IPS-15b (cell line): ENCODE results near the gene CCDC73.
"Not testable (repeated sequence)": the region's sequence is repeated elsewhere in the genome, so short reads cannot be mapped to it uniquely, and the experiment has no call there.

Experiments used
- H3K27me3 ChIP-seq: one replicate; pipeline ENCODE4 v1.6.1; 2013; ENCODE audit warnings: low read length; ENCODE audit not compliant: control insufficient read depth, insufficient read depth
- H3K36me3 ChIP-seq: one replicate; pipeline ENCODE4 v1.6.1; 2013; ENCODE audit warnings: low read length; ENCODE audit not compliant: control insufficient read depth, insufficient read depth
- H3K4me1 ChIP-seq: one replicate; pipeline ENCODE4 v1.6.1; 2013; ENCODE audit warnings: mild to moderate bottlenecking, low read length; ENCODE audit not compliant: control insufficient read depth, insufficient read depth
- H3K4me3 ChIP-seq: one replicate; pipeline ENCODE4 v1.5.1; 2013; ENCODE audit warnings: low read depth, low read length
- H3K9ac ChIP-seq: one replicate; pipeline ENCODE4 v1.6.1; 2013; ENCODE audit warnings: low read depth, mild to moderate bottlenecking, low read length
- H3K9me3 ChIP-seq: one replicate; pipeline ENCODE4 v1.6.1; 2013; ENCODE audit warnings: mild to moderate bottlenecking, low read length; ENCODE audit not compliant: control insufficient read depth, insufficient read depth

The CCDC73 gene

GRCh38 chr11:32758291-32758690 lies 36.2 kb downstream of the CCDC73 start:
- no peaks in the 10 kb centered on the region for H3K4me1 ChIP-seq
- no peaks in the 10 kb centered on the region for H3K27me3 ChIP-seq
- H3K9me3 ChIP-seq, result peaks cover 3% of the 10 kb centered on the region

DNA sequence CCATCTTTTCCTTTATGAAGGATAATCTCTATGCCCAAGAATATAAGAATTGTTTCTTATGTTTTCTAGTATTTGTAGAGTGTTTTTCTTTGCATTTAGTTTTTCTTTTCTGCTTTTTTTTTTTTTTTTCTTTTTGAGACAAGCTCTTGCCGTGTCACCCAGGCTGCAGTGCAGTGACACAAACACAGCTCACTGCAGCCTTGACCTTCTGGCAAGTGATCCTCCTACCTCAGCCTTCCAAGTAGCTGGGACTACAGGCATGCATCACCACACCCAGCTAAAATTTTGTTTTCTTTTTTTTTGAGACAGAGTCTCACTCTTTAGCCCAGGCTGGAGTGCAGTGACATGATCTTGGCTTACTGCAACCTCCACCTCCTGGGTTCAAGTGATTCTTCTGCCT lies 41.3 kb downstream of the CCDC73 start:
- not testable (repeated sequence) for H3K9ac ChIP-seq, H3K4me3 ChIP-seq, H3K27me3 ChIP-seq, H3K4me1 ChIP-seq, H3K9me3 ChIP-seq, H3K36me3 ChIP-seq

More at GRCh38 chr11:32758291-32758690, 36.2 kb downstream of the CCDC73 start:
- no peak overlapping the region for H3K4me3 ChIP-seq
- no peaks in the 10 kb centered on the region for H3K36me3 ChIP-seq
- H3K9ac ChIP-seq, result no peak overlapping the region

DNA sequence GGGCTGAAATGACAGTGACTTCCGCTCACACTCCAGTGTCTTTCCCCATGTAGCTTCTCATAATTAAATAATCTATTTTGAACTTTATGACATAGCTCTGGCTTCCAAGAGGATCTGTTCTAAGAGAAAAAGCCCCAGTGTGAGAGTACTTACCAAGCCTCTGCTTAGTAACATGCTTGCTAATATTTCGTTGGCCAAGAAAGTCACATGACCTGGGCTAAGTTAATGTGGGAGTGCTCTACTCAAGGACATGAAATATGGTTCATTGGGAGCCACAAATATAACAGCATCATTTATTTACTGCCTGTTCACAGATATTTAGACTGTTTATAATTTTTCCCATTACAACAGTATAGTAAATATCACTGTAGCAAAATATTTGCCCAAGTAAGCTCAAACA lies 42.5 kb downstream of the CCDC73 start:
- no peak overlapping the region for H3K9ac ChIP-seq
- no peaks in the 10 kb centered on the region for H3K36me3 ChIP-seq
- H3K4me3 ChIP-seq, result no peak overlapping the region
- no peaks in the 10 kb centered on the region for H3K27me3 ChIP-seq
- peaks cover 2% of the 10 kb centered on the region for H3K4me1 ChIP-seq
- H3K9me3 ChIP-seq, result no peaks in the 10 kb centered on the region

DNA sequence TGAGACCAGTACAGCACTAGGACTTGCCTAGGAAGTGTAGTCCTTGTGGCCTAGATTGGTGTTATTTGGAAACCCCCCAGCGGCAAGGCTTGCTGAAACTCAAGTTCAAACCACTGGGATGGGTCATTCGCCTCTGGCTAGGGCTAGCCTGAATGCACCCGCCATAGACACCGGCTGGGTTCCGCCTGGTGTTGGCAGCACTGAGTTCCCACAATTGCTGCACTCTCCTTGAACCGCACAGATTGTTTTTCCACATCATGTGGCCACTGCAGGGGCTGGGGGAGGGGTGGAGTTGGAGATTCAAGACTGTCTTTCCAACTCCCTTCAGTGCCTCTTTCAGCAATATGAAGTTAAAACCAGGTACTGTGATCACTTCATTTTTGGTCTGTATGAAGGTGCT lies 43.1 kb downstream of the CCDC73 start:
- no peak overlapping the region for H3K9ac ChIP-seq

GRCh38 chr11:32729976-32730375 lies 64.5 kb downstream of the CCDC73 start:
- H3K27me3 ChIP-seq, result no peaks in the 10 kb centered on the region
- peaks cover 4% of the 10 kb centered on the region for H3K9me3 ChIP-seq
- no peaks in the 10 kb centered on the region for H3K4me1 ChIP-seq
- H3K36me3 ChIP-seq, result no peaks in the 10 kb centered on the region
- no peak overlapping the region for H3K4me3 ChIP-seq
- H3K9ac ChIP-seq, result no peak overlapping the region

More for the DNA sequence above, 43.1 kb downstream of the CCDC73 start:
- Histone ChIP-seq H3K36me3 (no peaks in the 10 kb centered on the region), H3K4me1 (peaks cover 2% of the 10 kb centered on the region), H3K9me3 (no peaks in the 10 kb centered on the region), H3K27me3 (no peaks in the 10 kb centered on the region), H3K4me3 (no peak overlapping the region)

DNA sequence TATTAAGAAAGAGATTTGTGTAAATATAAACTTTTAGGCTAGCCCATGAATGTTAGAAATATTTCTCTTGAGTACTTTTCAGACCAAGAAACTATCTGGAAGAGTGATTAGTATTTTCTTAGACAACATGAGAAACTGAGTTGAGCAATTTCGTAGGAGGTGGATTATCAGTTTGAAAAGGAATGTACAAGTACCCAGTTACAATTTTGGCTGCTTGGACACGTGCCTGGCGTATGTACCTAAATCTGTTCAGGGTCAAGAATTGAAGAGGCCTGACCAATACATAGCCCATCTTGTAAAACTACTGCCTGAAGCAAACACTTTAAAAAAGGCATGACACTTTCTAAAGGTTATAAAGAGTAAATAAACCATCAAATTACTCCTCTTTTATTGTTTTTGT lies 71.1 kb downstream of the CCDC73 start:
- Histone ChIP-seq H3K4me3 (no peak overlapping the region), H3K9me3 (no peaks in the 10 kb centered on the region), H3K9ac (no peak overlapping the region), H3K4me1 (no peaks in the 10 kb centered on the region), H3K36me3 (no peaks in the 10 kb centered on the region), H3K27me3 (no peaks in the 10 kb centered on the region)

GRCh38 chr11:32722255-32722654 lies 72.2 kb downstream of the CCDC73 start:
- no peaks in the 10 kb centered on the region for H3K36me3 ChIP-seq
- H3K9ac ChIP-seq, result no peak overlapping the region
- H3K27me3 ChIP-seq, result no peaks in the 10 kb centered on the region
- H3K4me3 ChIP-seq, result no peak overlapping the region
- no peaks in the 10 kb centered on the region for H3K9me3 ChIP-seq
- no peaks in the 10 kb centered on the region for H3K4me1 ChIP-seq

DNA sequence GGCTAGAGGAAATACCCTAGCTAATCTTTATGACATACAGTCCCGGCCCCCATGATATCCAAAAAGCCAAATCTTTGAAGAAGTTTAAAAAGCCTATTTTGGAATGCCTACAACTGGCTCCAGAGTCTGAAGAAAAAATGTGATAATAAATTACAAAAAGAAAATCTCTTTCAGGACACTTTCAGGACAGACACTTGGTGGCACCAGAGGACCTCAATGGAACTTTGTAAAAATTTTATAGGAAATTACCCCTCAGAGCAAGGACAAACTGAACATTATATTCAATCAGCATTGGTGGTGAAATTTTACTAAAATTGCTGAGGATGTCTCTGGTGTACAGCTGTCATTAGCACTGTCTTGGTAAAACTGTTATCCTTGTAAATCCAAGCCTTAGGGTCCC lies 81.0 kb downstream of the CCDC73 start:
- H3K36me3 ChIP-seq, result no peaks in the 10 kb centered on the region
- H3K4me3 ChIP-seq, result no peak overlapping the region
- H3K9me3 ChIP-seq, result no peaks in the 10 kb centered on the region

GRCh38 chr11:32708978-32709377 lies 85.5 kb downstream of the CCDC73 start:
- not testable (repeated sequence) for H3K27me3 ChIP-seq, H3K36me3 ChIP-seq, H3K9ac ChIP-seq, H3K4me1 ChIP-seq, H3K9me3 ChIP-seq, H3K4me3 ChIP-seq

More for the DNA sequence above, 81.0 kb downstream of the CCDC73 start:
- Histone ChIP-seq H3K4me1 (no peaks in the 10 kb centered on the region), H3K9ac (no peak overlapping the region), H3K27me3 (no peaks in the 10 kb centered on the region)

DNA sequence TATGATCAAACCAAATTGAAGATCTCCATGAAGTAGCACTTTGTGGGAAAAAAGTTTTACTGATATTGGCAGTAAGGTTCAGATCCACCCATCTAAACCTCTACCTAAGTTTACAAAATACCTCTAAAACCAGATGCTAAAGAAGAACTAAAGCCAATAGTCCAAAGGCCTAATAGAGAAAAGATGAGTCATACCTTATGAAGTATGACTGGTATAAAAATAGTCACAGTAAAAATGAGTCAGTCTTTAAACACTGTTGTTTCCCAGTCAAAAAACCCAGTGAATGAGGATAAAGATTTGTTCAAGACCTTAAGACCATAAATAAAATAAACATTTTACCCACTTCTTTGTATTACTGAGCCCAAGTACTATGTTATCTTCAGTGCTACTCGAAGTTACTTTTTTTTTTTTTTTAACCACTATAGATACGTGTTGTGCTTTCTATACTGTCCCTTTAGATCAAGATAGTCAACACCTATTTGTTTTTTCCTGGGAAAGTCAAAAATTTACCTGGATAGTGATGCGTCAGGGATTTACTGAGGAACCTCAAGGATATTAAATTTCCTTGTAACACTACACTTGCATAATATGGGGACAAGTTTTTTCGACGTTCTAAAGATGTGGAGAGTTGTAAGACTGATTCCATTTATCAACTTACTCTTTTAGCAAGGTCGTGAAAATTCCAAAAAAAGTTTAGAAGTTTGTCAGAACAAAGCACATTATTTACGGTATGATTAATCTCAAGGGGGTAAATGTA lies 87.3 kb downstream of the CCDC73 start:
- no peaks in the 10 kb centered on the region for H3K36me3 ChIP-seq
- no peaks in the 10 kb centered on the region for H3K4me1 ChIP-seq
- H3K9ac ChIP-seq, result no peak overlapping the region
- H3K27me3 ChIP-seq, result no peaks in the 10 kb centered on the region
- H3K9me3 ChIP-seq, result peaks cover 7% of the 10 kb centered on the region
- no peak overlapping the region for H3K4me3 ChIP-seq

DNA sequence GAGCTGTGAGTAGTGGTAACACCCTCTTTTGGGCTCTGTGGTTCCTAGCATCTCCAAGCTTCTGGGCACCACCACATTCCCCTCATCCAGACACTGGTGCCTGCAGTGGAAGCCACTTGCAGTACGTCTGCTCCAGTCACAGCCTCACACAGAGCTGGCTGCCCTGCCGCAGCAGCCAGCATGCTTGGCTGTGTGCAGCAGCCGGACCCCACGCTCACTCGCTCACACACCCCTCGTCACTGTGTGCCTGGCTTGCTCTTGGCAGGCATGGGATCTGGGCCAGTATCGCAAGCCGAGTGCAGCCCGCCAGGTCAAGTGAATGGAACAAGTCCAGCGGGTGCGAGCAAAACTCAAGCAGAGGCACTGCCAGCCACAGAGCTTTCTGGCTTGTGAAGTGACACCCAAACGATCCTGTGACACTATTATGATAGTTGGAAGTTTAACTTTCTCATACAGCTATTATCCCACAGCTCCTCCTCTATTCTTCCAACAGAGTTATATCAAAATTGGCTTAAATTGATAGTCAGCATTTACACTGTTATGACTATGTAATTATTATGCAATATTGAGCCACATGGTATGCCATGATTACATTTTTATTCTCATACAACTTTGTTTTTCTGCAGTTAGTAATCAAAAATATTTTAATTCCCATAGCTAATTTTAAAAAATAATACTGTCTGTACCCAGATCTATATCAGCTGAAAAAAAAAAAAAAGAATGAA lies 89.0 kb downstream of the CCDC73 start:
- Histone ChIP-seq H3K9ac (no peak overlapping the region), H3K4me1 (no peaks in the 10 kb centered on the region), H3K4me3 (no peak overlapping the region), H3K36me3 (no peaks in the 10 kb centered on the region), H3K27me3 (no peaks in the 10 kb centered on the region), H3K9me3 (peaks cover 7% of the 10 kb centered on the region)

- H3K9ac ChIP-seq, result no peak overlapping the region
- no peaks in the 10 kb centered on the region for H3K4me1 ChIP-seq
- no peaks in the 10 kb centered on the region for H3K27me3 ChIP-seq
- H3K36me3 ChIP-seq, result no peaks in the 10 kb centered on the region
- H3K9me3 ChIP-seq, result peaks cover 7% of the 10 kb centered on the region
- no peak overlapping the region for H3K4me3 ChIP-seq
Observed at GRCh38 chr11:32704775-32705174, 89.7 kb downstream of the CCDC73 start.
